Subcutaneous abdominal adipose tissue (tissue), 5 donors: ENCODE data around the gene KRT10.

Source experiments
- H3K27ac ChIP-seq: one replicate; pipeline ENCODE4 v1.7.0; 2013; ENCODE audit warnings: low read depth, mild to moderate bottlenecking, inconsistent platforms, low read length, moderate library complexity
- H3K27me3 ChIP-seq, 5 donors: one replicate each; pipeline ENCODE4 v1.7.0; 2013; ENCODE audit warnings: low read length in 5 of 5, inconsistent platforms in 1 of 5; ENCODE audit not compliant: control insufficient read depth in 5 of 5, insufficient read depth in 4 of 5
- H3K36me3 ChIP-seq, 5 donors: one replicate each; pipeline ENCODE4 v1.7.0; 2013; ENCODE audit warnings: low read length in 5 of 5; ENCODE audit not compliant: control insufficient read depth in 5 of 5, insufficient read depth in 5 of 5
- H3K4me1 ChIP-seq, 5 donors: one replicate each; pipeline ENCODE4 v1.7.0; 2013; ENCODE audit warnings: low read length in 5 of 5, mild to moderate bottlenecking in 3 of 5, moderate library complexity in 1 of 5; ENCODE audit not compliant: control insufficient read depth in 5 of 5, insufficient read depth in 5 of 5
- H3K4me3 ChIP-seq, 5 donors: one replicate each; pipeline ENCODE4 v1.7.0; 2013; ENCODE audit warnings: low read length in 5 of 5, low read depth in 1 of 5
- H3K9ac ChIP-seq, 5 donors: one replicate each; pipeline ENCODE4 v1.7.0; 2013; ENCODE audit warnings: low read length in 5 of 5, mild to moderate bottlenecking in 4 of 5, moderate library complexity in 3 of 5
- H3K9me3 ChIP-seq, 5 donors: one replicate each; pipeline ENCODE4 v1.7.0; 2013; ENCODE audit warnings: low read length in 5 of 5; ENCODE audit not compliant: control insufficient read depth in 5 of 5
- donor health status: healthy.
- donor health status: healthy.
- donor health status: healthy.
- donor health status: healthy.
- donor health status: healthy.

KRT10 gene

DNA sequence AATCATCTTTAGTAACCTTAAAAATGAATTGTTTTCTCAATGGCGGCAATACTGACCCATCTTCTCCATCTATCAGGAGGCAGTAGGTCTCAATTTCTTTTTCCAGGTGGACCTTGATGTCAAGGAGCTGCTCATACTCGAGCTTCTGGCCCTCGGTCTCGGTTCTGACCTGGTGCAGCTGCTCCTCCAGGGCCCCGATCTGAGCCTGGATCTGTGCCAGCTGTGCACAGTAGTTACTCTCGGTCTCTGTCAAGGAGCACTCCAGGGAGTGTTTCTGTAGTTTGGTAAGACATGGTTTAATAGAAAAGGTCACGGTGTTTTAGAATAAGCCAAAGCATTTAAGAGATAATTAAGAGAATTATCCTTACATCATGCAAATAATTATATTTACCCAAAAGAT lies 45.0 kb downstream of the KRT10 start:
- Histone ChIP-seq H3K4me3 (no peak overlapping the region), H3K36me3 (no peaks in the 10 kb centered on the region), H3K27ac (no peak overlapping the region), H3K9me3 (no peaks in the 10 kb centered on the region), H3K9ac (no peak overlapping the region), H3K27me3 (peaks cover 3 to 21% (median 10%) of the 10 kb centered on the region in 5 donors), H3K4me1 (peaks cover 0 to 15% (median 0%) of the 10 kb centered on the region in 5 donors)

GRCh38 chr17:40775945-40776344 lies 46.5 kb downstream of the KRT10 start:
- Histone ChIP-seq H3K36me3 (no peaks in the 10 kb centered on the region), H3K27me3 (peaks cover 10 to 27% (median 11%) of the 10 kb centered on the region in 5 donors), H3K4me1 (peaks cover 0 to 15% (median 0%) of the 10 kb centered on the region in 5 donors), H3K27ac (no peak overlapping the region), H3K9me3 (no peaks in the 10 kb centered on the region), H3K9ac (no peak overlapping the region), H3K4me3 (no peak overlapping the region)

DNA sequence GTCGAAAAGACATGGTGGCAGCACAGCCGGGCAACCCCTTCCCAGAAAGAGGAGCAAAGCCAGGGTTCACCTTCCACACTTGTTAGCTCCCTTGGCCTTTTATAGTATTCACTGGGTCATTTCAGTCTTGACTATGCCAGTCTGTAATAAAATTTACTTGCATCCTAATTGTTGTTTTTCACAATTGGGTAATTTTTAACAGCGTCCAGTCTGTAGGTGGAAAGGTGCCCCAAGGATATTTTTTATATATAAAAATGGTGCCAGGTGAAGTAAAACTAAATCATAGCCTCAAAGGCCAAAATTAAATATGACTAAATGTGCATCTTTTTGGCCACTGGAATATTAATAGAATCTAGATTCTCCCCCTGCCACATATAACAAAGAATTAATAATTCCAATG lies 50.3 kb downstream of the KRT10 start, which contains the start of gene KRT26:
Gene KRT26, minus strand, starts transcription at position 101 of the 400 bp plus-strand sequence. Its CDS starts 88 bp downstream, at position 13.
- Histone ChIP-seq H3K9ac (no peak within 1 kb of the TSS), H3K27ac (no peak within 1 kb of the TSS), H3K36me3 (no peaks in the 10 kb centered on the region), H3K4me1 (no peaks in the 10 kb centered on the region), H3K27me3 (peaks cover 4 to 19% (median 9%) of the 10 kb centered on the region in 5 donors), H3K9me3 (no peaks in the 10 kb centered on the region), H3K4me3 (no peak within 1 kb of the TSS)
